ENCODE results near the gene CTPS2.
"Not testable (repeated sequence)": the region's sequence is repeated elsewhere in the genome, so short reads cannot be mapped to it uniquely, and the experiment has no call there.

CTPS2 gene

GRCh38 chrX:16658284-16658683, 54.2 kb downstream of the CTPS2 start:
- in situ Hi-C loops (cut with HindIII; ENCODE audit: low sequenced_read_pairs) = no loop called here

GRCh38 chrX:16654093-16654492, 58.4 kb downstream of the CTPS2 start:
- in situ Hi-C loops (cut with HindIII; ENCODE audit: low sequenced_read_pairs) = no loop called here

- in situ Hi-C loops (cut with HindIII; ENCODE audit: low sequenced_read_pairs) = no loop called here
Measured at GRCh38 chrX:16653424-16653823, 59.0 kb downstream of the CTPS2 start.

DNA sequence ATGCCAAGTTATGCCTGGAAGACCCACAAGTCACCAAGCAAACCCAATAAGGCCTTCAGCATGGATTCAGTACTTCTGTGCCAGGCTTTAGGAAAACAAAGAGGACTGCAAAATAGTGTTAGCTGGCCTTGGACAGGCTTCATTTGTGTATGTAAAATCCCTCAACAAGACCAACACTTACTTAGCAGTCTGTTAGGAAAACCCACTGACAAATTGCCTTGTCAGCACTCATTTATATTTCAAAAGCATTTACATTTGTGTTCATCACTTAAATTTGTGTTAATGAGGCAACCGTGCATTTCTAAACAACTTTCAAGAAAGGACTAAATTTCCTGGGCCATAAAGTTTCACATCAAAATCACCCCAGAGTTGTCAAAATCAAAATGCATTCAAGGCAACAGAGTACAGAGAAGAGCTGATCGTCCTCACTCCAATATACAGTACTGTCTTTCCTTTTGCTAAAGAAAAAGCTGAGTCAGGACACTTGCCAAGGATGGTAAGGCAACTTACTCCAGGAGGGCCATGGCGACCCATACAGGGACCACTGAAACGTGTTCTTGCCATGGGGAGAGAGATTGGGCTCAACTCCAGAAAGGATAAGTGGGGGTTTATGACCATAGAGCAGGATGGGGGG, 61.0 kb downstream of the CTPS2 start:
- in situ Hi-C loops (cut with HindIII; ENCODE audit: low sequenced_read_pairs) = no loop called here

DNA sequence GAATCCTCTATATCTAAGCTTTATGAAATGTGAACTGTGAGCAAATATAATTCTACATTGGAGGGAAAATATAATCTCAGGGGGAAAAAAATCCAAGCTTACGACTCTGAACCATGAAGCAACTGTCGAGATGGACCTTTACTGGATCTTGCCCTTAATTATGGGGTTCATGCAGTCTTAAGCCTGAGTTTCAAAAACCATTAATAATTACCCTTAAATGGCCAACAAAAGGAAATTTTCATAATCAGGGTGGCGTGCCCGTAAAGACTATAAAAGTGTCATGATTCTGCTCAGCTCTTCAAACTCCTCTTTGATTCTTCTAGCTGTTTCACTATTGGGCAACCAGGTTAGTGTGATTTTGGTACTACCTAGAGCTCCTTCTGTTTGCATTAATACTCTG, 62.6 kb downstream of the CTPS2 start, which contains the start of gene S100G:
Gene S100G, plus strand, starts transcription at position 301 of the 400 bp plus-strand sequence. CDS start 849 bp downstream, outside the sequence.
- in situ Hi-C loops (cut with HindIII; ENCODE audit: low sequenced_read_pairs) = no loop called here

DNA sequence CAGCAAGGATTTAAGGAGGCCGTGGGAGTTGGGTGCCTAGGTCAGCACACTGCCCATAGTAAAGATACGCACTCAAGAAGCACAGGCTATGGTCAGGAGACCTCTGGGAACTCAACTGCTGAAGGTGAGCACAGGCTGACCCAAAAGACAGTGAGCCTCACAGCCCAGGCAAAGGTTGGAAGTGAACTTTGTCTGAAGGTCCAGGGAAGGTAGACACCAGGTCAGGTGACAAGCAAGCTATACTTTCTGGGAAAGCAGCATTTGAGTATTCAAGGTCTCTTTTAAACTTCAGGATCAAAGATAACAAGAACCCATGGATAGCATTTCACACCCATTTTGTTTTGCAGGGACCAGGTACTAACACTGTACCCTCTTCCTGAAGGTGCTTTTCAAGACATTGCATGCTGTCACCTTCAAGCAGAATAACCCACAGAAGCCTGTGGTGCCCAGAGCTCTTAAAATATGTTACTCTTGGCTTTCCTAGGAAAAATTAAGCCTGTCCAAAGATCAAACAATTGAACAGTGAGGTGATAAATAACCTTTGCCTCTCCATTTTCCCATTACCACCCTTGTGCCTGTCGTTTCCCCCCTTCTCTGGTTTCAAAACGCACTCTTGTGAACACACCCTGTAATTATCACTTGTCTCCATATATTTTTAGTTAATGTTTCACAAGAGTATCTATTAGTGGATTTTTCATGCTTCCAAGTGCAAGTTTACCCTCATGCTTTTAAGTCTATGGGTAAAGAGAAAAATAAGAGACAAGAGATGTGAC, 65.9 kb downstream of the CTPS2 start:
- in situ Hi-C loops (cut with HindIII; ENCODE audit: low sequenced_read_pairs) = no loop called here

DNA sequence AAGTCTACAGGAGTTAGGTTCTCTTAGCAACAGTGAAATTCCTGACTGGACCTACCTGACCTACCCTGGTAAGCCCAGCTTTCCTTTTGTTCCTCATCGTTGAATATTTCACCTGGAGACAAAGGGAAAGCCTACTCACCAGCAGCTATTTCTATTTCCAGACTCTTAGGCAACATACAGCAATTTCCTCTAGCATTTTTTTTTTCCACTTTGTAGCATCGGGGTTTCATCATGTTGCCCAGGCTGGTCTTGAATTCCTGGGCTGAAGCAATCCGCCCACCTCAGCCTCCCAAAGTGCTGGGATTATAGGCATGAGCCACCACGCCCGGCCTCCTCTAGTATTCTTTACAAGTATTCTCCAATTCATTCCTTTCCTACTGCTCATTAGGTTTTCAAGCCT, 69.3 kb downstream of the CTPS2 start:
- in situ Hi-C loops (cut with HindIII; ENCODE audit: low sequenced_read_pairs) = no loop called here

GRCh38 chrX:16640823-16641222, 71.6 kb downstream of the CTPS2 start:
- in situ Hi-C loops (cut with HindIII; ENCODE audit: low sequenced_read_pairs) = no loop called here

DNA sequence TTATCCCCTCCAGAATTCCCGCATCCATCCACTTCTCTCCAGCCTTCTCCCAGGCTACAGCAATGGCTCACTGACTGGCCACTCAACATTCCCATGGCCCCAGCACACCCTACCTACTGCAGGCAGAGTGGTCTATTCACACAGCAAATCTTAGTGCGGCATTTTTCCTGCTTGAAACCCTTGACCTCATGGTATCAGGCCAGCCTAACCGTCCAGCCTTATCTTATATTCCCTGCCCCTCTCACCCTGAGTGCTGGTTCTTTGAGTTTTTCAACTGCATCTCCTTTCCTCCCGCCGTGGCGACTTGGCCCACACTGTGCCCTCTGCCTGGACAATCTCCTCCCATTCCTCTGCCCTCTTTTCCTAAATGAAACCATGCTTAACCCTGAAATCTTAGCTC, 72.5 kb downstream of the CTPS2 start:
- in situ Hi-C loops (cut with HindIII; ENCODE audit: low sequenced_read_pairs) = loop anchor here (5.0 kb wide), 1 partner anchor 82 kb away; no protein-coding TSS in a partner anchor

GRCh38 chrX:16638533-16638932, 73.9 kb downstream of the CTPS2 start:
- in situ Hi-C loops (cut with HindIII; ENCODE audit: low sequenced_read_pairs) = loop anchor here (5.0 kb wide), 1 partner anchor 84 kb away; no protein-coding TSS in a partner anchor

- in situ Hi-C loops (cut with HindIII; ENCODE audit: low sequenced_read_pairs) = loop anchor here (5.0 kb wide), 1 partner anchor 87 kb away; no protein-coding TSS in a partner anchor
Measured at GRCh38 chrX:16635596-16635995, 76.9 kb downstream of the CTPS2 start.

DNA sequence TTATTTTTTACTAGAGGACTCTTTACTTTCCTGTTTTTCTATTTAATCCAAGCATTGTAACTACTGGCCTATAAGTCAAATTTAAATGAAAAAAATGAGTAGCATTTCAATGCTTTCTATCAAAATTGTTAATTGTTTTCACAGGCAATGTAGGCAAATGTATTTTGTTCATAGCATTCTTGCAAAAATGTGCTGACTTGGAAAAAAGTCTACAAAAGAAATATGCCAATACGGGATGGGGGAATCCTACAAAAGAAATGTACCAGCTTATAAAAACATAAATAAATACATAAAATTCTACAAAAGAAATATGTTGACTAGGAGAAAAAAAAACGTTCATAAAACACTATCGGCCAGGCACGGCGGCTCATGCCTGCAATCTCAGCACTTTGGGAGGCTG, 77.4 kb downstream of the CTPS2 start:
- in situ Hi-C loops (cut with HindIII; ENCODE audit: low sequenced_read_pairs) = loop anchor here (5.0 kb wide), 1 partner anchor 87 kb away; no protein-coding TSS in a partner anchor

- in situ Hi-C loops (cut with HindIII; ENCODE audit: low sequenced_read_pairs) = no loop called here
Measured at GRCh38 chrX:16633754-16634153, 78.7 kb downstream of the CTPS2 start.

DNA sequence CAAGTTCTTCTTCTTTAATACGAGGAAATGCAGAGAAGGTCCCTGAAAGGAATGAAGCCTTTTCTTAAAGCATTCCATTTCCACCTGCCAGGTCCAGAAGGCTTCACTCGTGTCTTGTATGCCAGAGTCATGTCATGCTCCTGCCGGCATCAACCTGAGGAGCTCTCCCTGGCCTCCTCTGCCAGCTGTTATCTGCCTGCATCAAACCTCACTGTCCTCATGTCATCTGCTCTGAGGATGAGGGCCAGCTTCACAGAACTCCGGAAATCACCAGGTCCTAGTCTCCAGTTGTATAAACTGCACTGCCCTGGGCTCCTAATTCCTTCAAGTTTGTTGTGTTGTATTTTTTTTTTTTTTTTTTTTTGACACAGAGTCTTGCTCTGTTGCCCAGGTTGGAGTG, 82.6 kb downstream of the CTPS2 start:
- in situ Hi-C loops (cut with HindIII; ENCODE audit: low sequenced_read_pairs) = no loop called here

DNA sequence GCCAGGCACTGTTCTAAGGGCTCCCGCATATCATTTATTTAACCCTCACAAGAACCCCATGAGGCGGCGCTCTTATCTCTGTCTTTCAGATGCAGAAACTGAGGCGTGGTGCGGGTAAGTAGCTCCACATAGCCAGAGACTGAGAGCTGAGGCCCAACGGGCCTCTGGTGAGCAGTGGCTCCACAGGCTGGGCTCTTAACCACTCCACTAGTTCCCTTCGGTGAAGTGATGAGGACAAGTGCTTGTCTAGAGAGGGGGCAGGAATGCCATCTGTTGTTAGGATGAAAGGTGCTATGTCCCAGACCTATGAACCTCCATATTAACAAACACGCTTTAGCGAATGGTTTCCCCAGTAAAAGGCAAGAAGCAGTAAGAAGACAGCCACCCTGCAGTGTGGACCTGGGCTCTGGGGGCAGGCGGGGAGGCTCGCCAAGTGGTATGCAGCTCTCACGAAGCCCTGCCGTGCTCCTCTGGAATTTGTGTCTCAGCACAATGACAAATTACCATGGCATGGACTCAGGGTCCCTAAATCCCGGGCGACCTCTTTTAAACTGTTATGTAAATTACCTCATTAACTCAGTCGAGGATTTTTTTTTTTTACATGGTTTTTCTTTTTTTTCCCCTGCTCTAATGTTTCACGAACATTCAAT, 83.4 kb downstream of the CTPS2 start:
- in situ Hi-C loops (cut with HindIII; ENCODE audit: low sequenced_read_pairs) = no loop called here

DNA sequence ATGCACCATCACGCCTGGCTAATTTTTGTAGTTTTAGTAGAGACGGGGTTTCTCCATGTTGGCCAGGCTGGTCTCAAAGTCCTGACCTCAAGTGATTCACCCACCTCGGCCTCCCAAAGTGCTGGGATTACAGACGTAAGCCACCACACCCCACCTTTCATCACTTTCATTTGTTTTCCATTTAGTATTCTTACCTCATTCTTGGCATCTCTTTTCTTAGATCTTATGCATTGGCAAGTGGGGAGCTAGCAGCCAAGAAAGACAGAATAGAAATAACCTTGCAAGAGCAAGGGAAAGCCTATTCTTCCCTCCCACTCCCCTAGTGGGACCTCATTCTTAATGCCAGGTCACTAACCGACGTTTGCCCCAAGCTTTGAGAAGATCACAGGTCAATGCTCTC, 84.0 kb downstream of the CTPS2 start:
- in situ Hi-C loops (cut with HindIII; ENCODE audit: low sequenced_read_pairs) = not testable (repeated sequence)

DNA sequence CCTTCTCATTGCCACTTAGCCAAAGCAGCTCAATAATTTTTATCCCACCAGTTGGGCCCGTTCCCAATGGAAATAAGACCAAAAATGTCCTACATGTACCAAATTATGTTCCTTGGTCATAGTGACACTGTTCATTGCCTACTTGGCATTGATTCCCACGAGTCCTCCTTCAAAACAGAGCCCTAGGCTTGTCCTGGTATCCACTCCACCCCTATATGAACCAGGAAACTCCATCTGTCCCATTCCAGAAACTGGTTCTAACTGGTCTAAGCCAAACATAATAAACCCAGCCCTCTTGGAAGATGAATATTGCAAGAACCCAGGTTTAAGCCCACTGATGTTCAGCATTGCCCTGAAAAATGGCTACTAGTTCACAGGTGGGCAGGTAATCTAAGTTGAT, 93.4 kb downstream of the CTPS2 start:
- in situ Hi-C loops (cut with HindIII; ENCODE audit: low sequenced_read_pairs) = no loop called here

GRCh38 chrX:16618422-16618821, 94.0 kb downstream of the CTPS2 start:
- in situ Hi-C loops (cut with HindIII; ENCODE audit: low sequenced_read_pairs) = no loop called here

DNA sequence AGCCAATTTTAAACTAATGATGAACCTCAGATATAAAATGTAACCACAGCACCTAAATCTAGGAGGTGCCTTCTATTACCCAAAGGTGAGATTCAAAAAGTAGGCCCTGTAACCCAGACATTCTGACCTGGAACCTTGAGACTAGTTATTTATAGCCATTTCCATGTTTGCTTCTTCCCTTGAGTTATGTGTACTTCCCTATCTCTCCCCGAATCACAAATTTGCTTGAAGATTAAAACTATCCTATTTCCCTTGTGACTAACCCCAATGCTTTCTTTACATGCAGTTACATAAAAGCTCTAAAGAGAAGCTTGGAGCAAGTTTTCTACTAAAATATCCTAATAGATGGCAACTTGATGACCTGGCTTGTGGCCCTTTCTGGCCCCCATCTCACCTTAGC, 95.1 kb downstream of the CTPS2 start:
- in situ Hi-C loops (cut with HindIII; ENCODE audit: low sequenced_read_pairs) = no loop called here

DNA sequence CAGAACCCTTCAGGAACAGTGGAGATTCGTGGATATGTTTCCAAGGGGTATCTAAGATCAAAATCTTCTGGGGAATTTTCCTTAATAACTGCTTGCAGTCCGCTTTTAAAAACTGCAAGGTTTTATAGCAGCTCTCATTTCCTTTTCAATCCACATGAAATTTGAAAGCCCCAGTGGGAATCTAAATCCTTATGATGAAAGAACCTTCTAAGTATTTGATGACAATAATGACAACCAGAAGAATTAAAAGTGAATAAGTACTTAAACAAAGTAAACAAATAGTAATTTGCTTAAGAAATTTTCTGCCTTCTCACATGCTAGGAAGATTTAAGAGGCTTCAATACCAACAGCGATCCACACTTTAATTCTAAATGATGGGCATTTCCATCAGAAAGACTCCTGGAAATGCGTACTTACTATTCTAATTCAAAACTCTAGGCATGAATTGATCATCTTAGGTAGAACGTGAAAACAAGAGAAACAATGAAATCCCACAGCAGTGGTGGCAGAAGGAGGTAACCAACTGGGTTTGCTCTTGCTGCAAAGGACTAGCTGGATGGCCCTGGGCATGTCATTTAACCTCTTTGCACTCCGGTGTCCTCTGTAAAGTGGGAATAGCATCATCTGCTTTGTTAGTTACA, 100.1 kb downstream of the CTPS2 start:
- in situ Hi-C loops (cut with HindIII; ENCODE audit: low sequenced_read_pairs) = no loop called here

DNA sequence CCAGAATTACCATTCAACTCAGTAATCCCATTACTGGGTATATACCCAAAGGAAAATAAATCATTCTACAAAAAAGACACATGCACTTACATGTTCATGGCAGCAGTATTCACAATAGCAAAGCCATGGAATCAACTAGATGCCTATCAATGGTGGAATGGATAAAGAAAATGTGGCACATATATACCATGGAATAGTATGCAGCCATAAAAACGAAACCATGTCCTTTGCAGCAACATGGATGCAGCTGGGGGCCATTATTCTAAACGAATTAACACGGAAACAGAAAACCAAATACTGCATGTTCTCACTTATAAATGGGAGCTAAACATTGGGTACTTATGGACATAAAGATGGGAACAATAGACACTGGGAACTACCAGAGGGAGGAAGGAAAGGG, 101.8 kb downstream of the CTPS2 start:
- in situ Hi-C loops (cut with HindIII; ENCODE audit: low sequenced_read_pairs) = not testable (repeated sequence)

All from endothelial cell of hepatic sinusoid (primary cell).